Right lobe of liver (tissue), 4 donors: ENCODE data around the gene RBM42.

Experiments
- CTCF ChIP-seq, 4 donors: fragments of 200-600 bp in 3 of 4; fragments of 450-650 bp in 1 of 4; IDR thresholded peaks; one replicate each; pipeline versions ENCODE4 v1.5.1 to v1.8.0; 2016 to 2022; ENCODE audit warnings: antibody characterized with exemption in 4 of 4, mild to moderate bottlenecking in 2 of 4
- POLR2A ChIP-seq: fragments of 450-650 bp; IDR thresholded peaks from one replicate; pipeline ENCODE4 v1.6.1; 2017; ENCODE audit warnings: antibody characterized with exemption, mild to moderate bottlenecking
- donor health status: DM: no; HTN: no; CAD: no.
- donor health status: DM: no; HTN: no; CAD: no.
- donor health status: DM: no; HTN: yes; CAD: no.

DNA sequence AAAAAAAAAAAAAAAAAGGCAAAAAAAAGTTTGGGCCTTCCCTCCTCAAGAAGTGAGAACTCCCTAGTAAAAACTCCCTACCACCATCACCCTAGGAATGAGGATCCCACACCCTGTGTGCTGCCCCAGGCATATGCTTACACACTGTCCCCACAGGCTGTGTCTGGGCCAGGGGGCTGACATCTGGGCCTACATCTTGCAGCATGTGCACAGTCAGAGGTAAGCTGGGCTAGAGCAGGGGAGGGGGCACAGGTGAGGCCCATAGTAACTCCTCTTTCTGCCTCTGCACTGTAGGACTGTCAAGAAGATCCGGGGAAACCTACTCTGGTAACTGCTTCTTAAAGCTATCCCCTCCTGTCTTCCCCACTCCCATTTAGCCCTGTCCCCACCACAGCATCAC lies 15.3 kb upstream of the RBM42 start:
- no peak for TF ChIP-seq CTCF (IDR thresholded peaks at IDR 0.05)
- TF ChIP-seq POLR2A: no peak
